Eye (tissue), 1 donor: Measurements from ENCODE around the gene CGB5.
"Not testable (repeated sequence)": the region's sequence is repeated elsewhere in the genome, so short reads cannot be mapped to it uniquely, and the experiment has no call there.

Source experiments
- DNase-seq: peaks from one replicate; pipeline ENCODE4 v3.0.0-alpha.2; 2015

The CGB5 gene

GRCh38 chr19:49022116-49022515 is 21.5 kb upstream of the CGB5 start:
- no peak for DNase-seq

- not testable (repeated sequence) for DNase-seq
These were observed 19.4 kb upstream of the CGB5 start, which contains the start of gene CGB3 for GRCh38 chr19:49024233-49024632. Gene CGB3, minus strand, starts transcription at chr19:49024333. Its CDS starts 362 bp downstream, at chr19:49023971.

GRCh38 chr19:49025088-49025487 is 18.6 kb upstream of the CGB5 start:
- not testable (repeated sequence) for DNase-seq

GRCh38 chr19:49025599-49025998 is 18.0 kb upstream of the CGB5 start:
- not testable (repeated sequence) for DNase-seq

- not testable (repeated sequence) for DNase-seq
These were observed 15.0 kb upstream of the CGB5 start for GRCh38 chr19:49028686-49029085.

- DNase-seq = not testable (repeated sequence)
These were observed 13.9 kb upstream of the CGB5 start for GRCh38 chr19:49029749-49030148.

GRCh38 chr19:49030323-49030722 is 13.3 kb upstream of the CGB5 start:
- DNase-seq = not testable (repeated sequence)

GRCh38 chr19:49031642-49032301 is 11.9 kb upstream of the CGB5 start, which contains the start of gene CGB2:
Gene CGB2, plus strand, starts transcription at chr19:49031890. Its CDS starts 206 bp downstream, at chr19:49032096.
- not testable (repeated sequence) for DNase-seq

- not testable (repeated sequence) for DNase-seq
These were observed 6.8 kb upstream of the CGB5 start, which contains the start of gene CGB1 for GRCh38 chr19:49036815-49037214. Gene CGB1, minus strand, starts transcription at chr19:49036895. Its CDS starts 184 bp downstream, at chr19:49036711.

- DNase-seq = not testable (repeated sequence)
These were observed 5.5 kb upstream of the CGB5 start for GRCh38 chr19:49038111-49038510.

GRCh38 chr19:49038557-49039276 is 4.9 kb upstream of the CGB5 start:
- DNase-seq = not testable (repeated sequence)

GRCh38 chr19:49039736-49040135 is 3.9 kb upstream of the CGB5 start:
- DNase-seq = not testable (repeated sequence)

- no peak for DNase-seq
These were observed 1.5 kb upstream of the CGB5 start for GRCh38 chr19:49042177-49042576.

- DNase-seq = not testable (repeated sequence)
These were observed 982 bp upstream of the CGB5 start for GRCh38 chr19:49042666-49043065.

GRCh38 chr19:49049011-49049410 is 5.4 kb downstream of the CGB5 start, which contains the start of gene CGB8:
Gene CGB8, minus strand, starts transcription at chr19:49049111. Its CDS starts 372 bp downstream, at chr19:49048739.
- not testable (repeated sequence) for DNase-seq

GRCh38 chr19:49049834-49050233 is 6.2 kb downstream of the CGB5 start:
- not testable (repeated sequence) for DNase-seq

- not testable (repeated sequence) for DNase-seq
These were observed 6.9 kb downstream of the CGB5 start for GRCh38 chr19:49050376-49051033.

GRCh38 chr19:49056101-49056901 is 12.7 kb downstream of the CGB5 start:
- DNase-seq = peak; percentile 70

GRCh38 chr19:49056902-49057596 is 13.4 kb downstream of the CGB5 start:
- DNase-seq = peak; percentile 35

- peak; percentile 86 for DNase-seq
These were observed 14.1 kb downstream of the CGB5 start, which contains the start of gene CGB7 for GRCh38 chr19:49057636-49058234. Gene CGB7, minus strand, starts transcription at chr19:49057749. Its CDS starts 2,374 bp downstream, at chr19:49055375.

GRCh38 chr19:49058562-49058961 is 14.9 kb downstream of the CGB5 start:
- peak; percentile 33 for DNase-seq
